HepG2 (cell line): ENCODE measurements around the gene PANX1. TPM values are rescaled to one million over a fixed set of nuclear protein-coding genes. Genes with fewer than 3 reads are reported as not detected.

Source experiments
- ATAC-seq: fragments of 200-7000 bp; cut with Tn5 transposase; 3 replicates; pipeline ENCODE4 v1.9.1; 2020; ENCODE audit warnings: mild to moderate bottlenecking, moderate library complexity
- BruUV-seq: library from RNA; stranded (reverse); fragments of 400-500 nt; replicated peaks from 2 replicates; lab custom pipeline; 2021; lab: Mats Ljungman, UMichigan
- CTCF ChIA-PET: fragments of 300-600 bp; formaldehyde crosslinking; extraction: SDS; loops from one replicate; lab custom pipeline; 2021; ENCODE audit warnings: low total read pairs, inconsistent platforms, low intra/inter-chr PET ratio; lab: Yijun Ruan, JAX
- POLR2A ChIA-PET: fragments of 350-600 bp; sonication (Branson Sonifier 250); formaldehyde crosslinking; loops from one replicate; lab custom pipeline; 2020; ENCODE audit warnings: antibody characterized with exemption, inconsistent platforms; lab: Yijun Ruan, JAX
- DNase-seq: peaks from one replicate; pipeline ENCODE4 v3.0.0-alpha.2; 2015; ENCODE audit warnings: low spot score
- FAIRE-seq: peaks from 3 replicates; lab custom pipeline; 2011; peaks lifted over from hg19 to GRCh38; lab: Jason Lieb, UNC
- H2AFZ ChIP-seq: one replicate; pipeline ENCODE4 v1.6.1; 2011; ENCODE audit warnings: low read length, inconsistent platforms
- H3K27ac ChIP-seq: fragments of 300-600 bp; 3 replicates; pipeline ENCODE4 v1.8.0; 2011; ENCODE audit warnings: mixed run types, mild to moderate bottlenecking, mixed read lengths, low read length, inconsistent platforms; ENCODE audit not compliant: insufficient read depth; ENCODE audit errors: extremely low read length
- H3K27me3 ChIP-seq, 2 experiments: fragments of 200-600 bp in 1 of 2; 2 replicates in 1 of 2; 3 replicates in 1 of 2; pipeline versions ENCODE4 v1.6.0 to v1.8.0; 2011; ENCODE audit warnings: low read length in 2 of 2, mild to moderate bottlenecking in 2 of 2, moderate library complexity in 2 of 2, inconsistent platforms in 1 of 2; ENCODE audit not compliant: insufficient read depth in 2 of 2, control insufficient read depth in 1 of 2
- H3K36me3 ChIP-seq, 2 experiments: fragments of 200-600 bp in 1 of 2; replicated peaks in 1 of 2; 2 replicates in 1 of 2; 3 replicates in 1 of 2; pipeline versions ENCODE4 v1.5.1 to v1.8.0; 2011; ENCODE audit warnings: low read length in 2 of 2, inconsistent platforms in 1 of 2; ENCODE audit not compliant: insufficient read depth in 2 of 2, control insufficient read depth in 1 of 2
- H3K4me1 ChIP-seq: 2 replicates; pipeline ENCODE4 v1.5.1; 2012; ENCODE audit warnings: low read length, inconsistent platforms; ENCODE audit not compliant: insufficient read depth
- H3K4me2 ChIP-seq: 2 replicates; pipeline ENCODE4 v1.6.0; 2011; ENCODE audit warnings: low read depth, low read length, inconsistent platforms
- H3K4me3 ChIP-seq, 3 experiments: fragments of 200-600 bp in 1 of 3; sonication (generic), shearing (Covaris generic) in 1 of 3; replicated peaks in 1 of 3; 2 replicates each; pipeline ENCODE4 v1.5.1; 2011 to 2016; ENCODE audit warnings: low read length in 3 of 3, inconsistent platforms in 2 of 3, low read depth in 2 of 3, mild to moderate bottlenecking in 2 of 3, control low read depth in 1 of 3, mixed read lengths in 1 of 3; ENCODE audit not compliant: insufficient read depth in 1 of 3
- H3K79me2 ChIP-seq: one replicate; pipeline ENCODE4 v1.6.1; 2011; ENCODE audit warnings: low read length, inconsistent platforms; ENCODE audit not compliant: insufficient read depth
- H3K9ac ChIP-seq: 2 replicates; pipeline ENCODE4 v1.6.0; 2011; ENCODE audit warnings: mild to moderate bottlenecking, low read depth, low read length, inconsistent platforms; ENCODE audit not compliant: insufficient read depth
- H3K9me3 ChIP-seq: 2 replicates; pipeline ENCODE4 v1.5.1; 2012; ENCODE audit warnings: mild to moderate bottlenecking, low read length
- H4K20me1 ChIP-seq: 2 replicates; pipeline ENCODE4 v1.6.0; 2011; ENCODE audit warnings: inconsistent platforms, mild to moderate bottlenecking, low read length, moderate library complexity; ENCODE audit not compliant: insufficient read depth
- BCL6 ChIP-seq: IDR thresholded peaks from 2 replicates; pipeline ENCODE4 v1.6.1; 2016; ENCODE audit warnings: missing genetic modification reagents, missing compliant biosample characterization
- FOXA1 ChIP-seq, 2 experiments: fragments of 450-650 bp in 1 of 2; sonication (generic) in 1 of 2; formaldehyde crosslinking in 1 of 2; IDR thresholded peaks; 2 replicates each; pipeline versions ENCODE4 v1.4.0 to v1.6.1; 2016 to 2020; ENCODE audit warnings: missing genetic modification reagents in 1 of 2
- FOXA3 ChIP-seq: IDR thresholded peaks from 2 replicates; pipeline ENCODE4 v1.6.1; 2016; ENCODE audit warnings: missing genetic modification reagents, missing compliant biosample characterization
- HCFC1 ChIP-seq: fragments of 150-350 bp; IDR thresholded peaks from 2 replicates; pipeline ENCODE4 v1.6.1; 2014; ENCODE audit warnings: low read depth, low read length
- MATR3 ChIP-seq: sonication (generic); formaldehyde crosslinking; IDR thresholded peaks from 2 replicates; pipeline ENCODE4 v1.4.0; 2020; ENCODE audit warnings: missing genetic modification reagents
- NKX3-1 ChIP-seq: sonication (generic); formaldehyde crosslinking; IDR thresholded peaks from 2 replicates; pipeline ENCODE4 v1.5.0; 2020; ENCODE audit warnings: missing genetic modification reagents
- RARA ChIP-seq: IDR thresholded peaks from 2 replicates; pipeline ENCODE4 v1.6.1; 2016; ENCODE audit warnings: missing genetic modification reagents, missing compliant biosample characterization
- RBM39 ChIP-seq: fragments of 200-400 bp; formaldehyde crosslinking; IDR thresholded peaks from one replicate; pipeline ENCODE4 v1.6.1; 2018; ENCODE audit warnings: antibody characterized with exemption, mild to moderate bottlenecking, low read depth, low read length; ENCODE audit not compliant: poor library complexity, severe bottlenecking
- THAP11 ChIP-seq: IDR thresholded peaks from 2 replicates; pipeline ENCODE4 v1.6.1; 2016; ENCODE audit warnings: missing biosample characterization, missing genetic modification reagents
- WGBS: methylation state at CpG from one replicate; pipeline ENCODE4 v1.1.6; 2017; ENCODE audit warnings: low lambda C conversion rate; 5-methylcytosine and 5-hydroxymethylcytosine counted together
- in situ Hi-C: cut with HindIII; loops from 2 replicates; pipeline ENCODE4 v1.10.0; 2017; ENCODE audit warnings: low pct_unique_long_range_greater_than_20kb; ENCODE audit not compliant: extremely low pct_ligation_motif_present
- intact Hi-C: fragments of 100-400 bp; cut with micrococcal nuclease; formaldehyde crosslinking; loops from one replicate; pipeline ENCODE4 v1.10.0; 2022; ENCODE audit not compliant: unreplicated experiment
- polyA plus RNA-seq, 8 experiments: library from polyadenylated mRNA; depleted of rRNA in 3 of 8; stranded (reverse) in 7 of 8; unstranded in 1 of 8; fragments of >200 nt; fragmentation: Illumina TruSeq in 4 of 8; extraction: Trizol in 4 of 8; gene quantifications; 2 replicates each; pipeline versions ENCODE4 v1.2.1 to v1.2.3, GENCODE V29; 2011 to 2016; ENCODE audit warnings: low read depth in 4 of 8, missing spikeins in 1 of 8, mixed read lengths in 1 of 8; ENCODE audit not compliant: insufficient read depth in 1 of 8
- total RNA-seq, 5 experiments: library from RNA; depleted of rRNA; stranded (reverse); fragments of >200 nt; fragmentation: Illumina TruSeq; extraction: Trizol; gene quantifications; 2 replicates each; pipeline ENCODE4 v1.2.3, GENCODE V29; 2016; ENCODE audit warnings: low read depth in 1 of 5
- TF ChIP-seq, protein P1 (sequence below): sonication (generic); formaldehyde crosslinking; IDR thresholded peaks from 2 replicates; pipeline ENCODE4 v1.4.0; 2020; ENCODE audit warnings: missing genetic modification reagents

Gene PANX1
- total and polyA plus RNA-seq, 2 of the 13 experiments (the other 11 are each of a cell fraction or from before 2014, with no cell fraction given) = 8.3 to 24.8 TPM

DNA sequence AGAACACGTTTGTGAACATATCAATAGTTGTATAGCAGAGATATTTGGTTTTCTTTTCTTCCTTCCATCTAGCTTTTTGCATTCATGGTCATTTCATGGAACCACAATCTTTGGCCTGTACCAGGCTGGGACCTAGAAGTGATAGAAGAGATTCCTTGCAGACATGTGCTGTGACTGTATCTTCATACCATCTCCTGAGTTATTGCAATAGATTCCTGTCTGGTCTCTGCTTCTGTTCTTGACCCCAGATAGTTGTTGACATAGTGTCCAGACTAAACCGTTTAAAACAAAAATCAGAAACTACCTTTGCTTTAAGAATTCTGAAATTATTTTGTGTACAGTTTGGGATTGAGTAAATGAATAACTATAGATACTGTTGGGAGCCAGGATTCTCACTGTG lies 16.8 kb downstream of the PANX1 start:
- in situ Hi-C loops = no loop called here

More for the DNA sequence above, 16.8 kb downstream of the PANX1 start:
- intact Hi-C loops = no loop called here
- Histone ChIP-seq H3K4me1 (peaks cover 83% of the 10 kb centered on the region), H3K27ac (no peak overlapping the region), H3K4me3 (no peak overlapping the region), H3K36me3 (no peaks in the 10 kb centered on the region; a peak in 2 of 5 replicates), H2AFZ (no peak overlapping the region), H3K9ac (no peak overlapping the region), H3K27me3 (no peaks in the 10 kb centered on the region), H3K9me3 (no peaks in the 10 kb centered on the region), H3K4me2 (no peak overlapping the region), H4K20me1 (peaks cover 16% of the 10 kb centered on the region), H3K79me2 (peaks cover 74% of the 10 kb centered on the region)
- FAIRE-seq (no peak), ATAC-seq (peak; percentile 36; the same call in 2 of the 3 replicates), DNase-seq (no peak)
- ChIA-PET POLR2A (no interaction called here), CTCF (no interaction called here)
- TF ChIP-seq RBM39 (no peak), FOXA1 (IDR thresholded peaks at IDR 0.05) (no peak), FOXA1 (CRISPR knock-in tag; IDR thresholded peaks at IDR 0.05) (0 out of 2 replicates have a peak, but pooled peaks have one; percentile 27), THAP11 (CRISPR knock-in tag) (no peak), NKX3-1 (no peak), HCFC1 (no peak), FOXA3 (CRISPR knock-in tag) (0 out of 2 replicates have a peak, but pooled peaks have one; percentile 12), MATR3 (CRISPR knock-in tag) (no peak), BCL6 (CRISPR knock-in tag) (peak; percentile 26; the same call in 1 of the 2 replicates), RARA (CRISPR knock-in tag) (peak; percentile 34; the same call in 1 of the 2 replicates)
- TF ChIP-seq, protein P1, sequence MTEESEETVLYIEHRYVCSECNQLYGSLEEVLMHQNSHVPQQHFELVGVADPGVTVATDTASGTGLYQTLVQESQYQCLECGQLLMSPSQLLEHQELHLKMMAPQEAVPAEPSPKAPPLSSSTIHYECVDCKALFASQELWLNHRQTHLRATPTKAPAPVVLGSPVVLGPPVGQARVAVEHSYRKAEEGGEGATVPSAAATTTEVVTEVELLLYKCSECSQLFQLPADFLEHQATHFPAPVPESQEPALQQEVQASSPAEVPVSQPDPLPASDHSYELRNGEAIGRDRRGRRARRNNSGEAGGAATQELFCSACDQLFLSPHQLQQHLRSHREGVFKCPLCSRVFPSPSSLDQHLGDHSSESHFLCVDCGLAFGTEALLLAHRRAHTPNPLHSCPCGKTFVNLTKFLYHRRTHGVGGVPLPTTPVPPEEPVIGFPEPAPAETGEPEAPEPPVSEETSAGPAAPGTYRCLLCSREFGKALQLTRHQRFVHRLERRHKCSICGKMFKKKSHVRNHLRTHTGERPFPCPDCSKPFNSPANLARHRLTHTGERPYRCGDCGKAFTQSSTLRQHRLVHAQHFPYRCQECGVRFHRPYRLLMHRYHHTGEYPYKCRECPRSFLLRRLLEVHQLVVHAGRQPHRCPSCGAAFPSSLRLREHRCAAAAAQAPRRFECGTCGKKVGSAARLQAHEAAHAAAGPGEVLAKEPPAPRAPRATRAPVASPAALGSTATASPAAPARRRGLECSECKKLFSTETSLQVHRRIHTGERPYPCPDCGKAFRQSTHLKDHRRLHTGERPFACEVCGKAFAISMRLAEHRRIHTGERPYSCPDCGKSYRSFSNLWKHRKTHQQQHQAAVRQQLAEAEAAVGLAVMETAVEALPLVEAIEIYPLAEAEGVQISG (CRISPR knock-in tag) = no peak
- WGBS = 43% methylated on average over 2 of the region's 2 CpGs
- BruUV-seq = no TSS peak
